ENCODE measurements around the gene MINDY4. TPM values are rescaled to one million over a fixed set of nuclear protein-coding genes. Genes with fewer than 3 reads are reported as not detected.
A peak's percentile ranks its signal among the peaks of the same experiment; 100 is the strongest.

Gene MINDY4
- total and polyA plus RNA-seq, 2 of the 4 experiments (the other 2 are of a cell fraction) = 1.8 to 3.6 TPM

GRCh38 chr7:30902466-30902865 is 131.2 kb downstream of the MINDY4 start:
- Histone ChIP-seq H3K79me1 (ENCODE audit: low read depth in 1 of 2, low read length in 2 of 2) (no peaks in the 10 kb centered on the region), H3K9me1 (ENCODE audit: insufficient read depth, low read length) (0 out of 2 replicates have a peak, but pooled peaks cover 5% of the 10 kb centered on the region), H2BK20ac (ENCODE audit: low read depth, low read length) (no peak overlapping the region), H2BK15ac (ENCODE audit: low read depth, low read length) (no peak overlapping the region), H3K9ac (ENCODE audit: low read depth, low read length) (no peak overlapping the region), H4K20me1 (ENCODE audit: insufficient read depth, low read length) (no peaks in the 10 kb centered on the region), H3K4me1 (ENCODE audit: control insufficient read depth, insufficient read depth, low read length) (peaks cover 11% of the 10 kb centered on the region), H2AK5ac (ENCODE audit: low read depth, low read length) (no peak overlapping the region), H2BK120ac (ENCODE audit: low read depth, low read length) (no peak overlapping the region), H3K56ac (ENCODE audit: extremely low read depth, insufficient read depth, low read length) (no peak overlapping the region), H3K4me2 (ENCODE audit: low read depth, low read length) (no peak overlapping the region), H4K91ac (ENCODE audit: insufficient read depth, low read depth, low read length) (no peak overlapping the region), H3K14ac (replicated peaks; ENCODE audit: low read depth, low read length) (no peak overlapping the region), H3K9me3 (ENCODE audit: control insufficient read depth, insufficient read depth, low read length) (no peaks in the 10 kb centered on the region), H3K23ac (ENCODE audit: low read depth, low read length) (no peak overlapping the region), H4K8ac (ENCODE audit: low read depth in 2 of 2, low read length in 2 of 2) (no peak overlapping the region), H3K4ac (ENCODE audit: low read depth, low read length) (no peak overlapping the region), H4K5ac (ENCODE audit: low read depth, low read length) (no peak overlapping the region), H3K18ac (ENCODE audit: low read depth, low read length) (no peak overlapping the region), H3K36me3 (ENCODE audit: control insufficient read depth, insufficient read depth, low read length) (no peaks in the 10 kb centered on the region), H2AFZ (replicated peaks; ENCODE audit: low read length, poor library complexity) (peak overlapping the region; percentile 14), H2AK9ac (replicated peaks; ENCODE audit: low read depth, low read length, poor library complexity) (no peak overlapping the region), H3K4me3 (ENCODE audit: insufficient read depth, low read depth, low read length) (no peak overlapping the region), H3K27ac (ENCODE audit: insufficient read depth, low read length) (no peak overlapping the region), H3K27me3 (ENCODE audit: control insufficient read depth, insufficient read depth, low read length) (0 out of 2 replicates have a peak, but pooled peaks cover 4% of the 10 kb centered on the region), H2BK5ac (ENCODE audit: low read depth, low read length, poor library complexity, severe bottlenecking) (no peak overlapping the region)
- dilution Hi-C loops (cut with HindIII; ENCODE audit: low sequenced_read_pairs, unreplicated experiment) = no loop called here
- no peak for TF ChIP-seq MXI1 (IDR thresholded peaks at IDR 0.05; ENCODE audit: borderline replicate concordance, low read depth, low read length)
- no peak for TF ChIP-seq RCOR1 (IDR thresholded peaks at IDR 0.05; ENCODE audit: insufficient replicate concordance, low read length)
- TF ChIP-seq NFE2L2 (IDR thresholded peaks at IDR 0.05; ENCODE audit: low read depth, low read length) = no peak
- no peak for TF ChIP-seq FOS (IDR thresholded peaks at IDR 0.05; ENCODE audit: low read depth, low read length)
- TF ChIP-seq BHLHE40 (IDR thresholded peaks at IDR 0.05; ENCODE audit: low read depth, low read length) = no peak
- no peak for TF ChIP-seq CEBPB (IDR thresholded peaks at IDR 0.05; ENCODE audit: low read depth, low read length)
- TF ChIP-seq CTCF (conservative IDR thresholded peaks at IDR 0.05; ENCODE audit: low read depth, low read length) = no peak
- TF ChIP-seq, protein P1, sequence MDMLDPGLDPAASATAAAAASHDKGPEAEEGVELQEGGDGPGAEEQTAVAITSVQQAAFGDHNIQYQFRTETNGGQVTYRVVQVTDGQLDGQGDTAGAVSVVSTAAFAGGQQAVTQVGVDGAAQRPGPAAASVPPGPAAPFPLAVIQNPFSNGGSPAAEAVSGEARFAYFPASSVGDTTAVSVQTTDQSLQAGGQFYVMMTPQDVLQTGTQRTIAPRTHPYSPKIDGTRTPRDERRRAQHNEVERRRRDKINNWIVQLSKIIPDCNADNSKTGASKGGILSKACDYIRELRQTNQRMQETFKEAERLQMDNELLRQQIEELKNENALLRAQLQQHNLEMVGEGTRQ (IDR thresholded peaks at IDR 0.05; ENCODE audit: low read depth, low read length) = no peak
- no peak for TF ChIP-seq POLR2A (IDR thresholded peaks at IDR 0.05; ENCODE audit: low read depth, low read length)
- no peak for TF ChIP-seq MAZ (IDR thresholded peaks at IDR 0.05; ENCODE audit: borderline replicate concordance, low read depth, low read length)
- no peak for TF ChIP-seq RFX5 (IDR thresholded peaks at IDR 0.05; ENCODE audit: low read depth, low read length)
- TF ChIP-seq, protein P2, sequence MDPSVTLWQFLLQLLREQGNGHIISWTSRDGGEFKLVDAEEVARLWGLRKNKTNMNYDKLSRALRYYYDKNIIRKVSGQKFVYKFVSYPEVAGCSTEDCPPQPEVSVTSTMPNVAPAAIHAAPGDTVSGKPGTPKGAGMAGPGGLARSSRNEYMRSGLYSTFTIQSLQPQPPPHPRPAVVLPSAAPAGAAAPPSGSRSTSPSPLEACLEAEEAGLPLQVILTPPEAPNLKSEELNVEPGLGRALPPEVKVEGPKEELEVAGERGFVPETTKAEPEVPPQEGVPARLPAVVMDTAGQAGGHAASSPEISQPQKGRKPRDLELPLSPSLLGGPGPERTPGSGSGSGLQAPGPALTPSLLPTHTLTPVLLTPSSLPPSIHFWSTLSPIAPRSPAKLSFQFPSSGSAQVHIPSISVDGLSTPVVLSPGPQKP (IDR thresholded peaks at IDR 0.05; ENCODE audit: borderline replicate concordance, low read depth, low read length) = no peak
- no peak for TF ChIP-seq RAD21 (IDR thresholded peaks at IDR 0.05; ENCODE audit: low read length)
- no peak for TF ChIP-seq MAFK (IDR thresholded peaks at IDR 0.05; ENCODE audit: low read depth, low read length)
- no peak for TF ChIP-seq CHD1 (IDR thresholded peaks at IDR 0.05; ENCODE audit: low read depth, low read length)
- TF ChIP-seq SMC3 (IDR thresholded peaks at IDR 0.05; ENCODE audit: low read depth, low read length) = no peak
- in situ Hi-C loops (cut with MboI; ENCODE audit: low sequenced_read_pairs) = no loop called here
- intact Hi-C loops (cut with micrococcal nuclease) = no loop called here
- ATAC-seq (ENCODE audit: low read depth) = no peak
- POLR2A ChIA-PET (ENCODE audit: unreplicated experiment) = no interaction called here
- CTCF ChIA-PET = no interaction called here
- no peak for DNase-seq
- BruUV-seq (replicated peaks) = no TSS peak
- 86% methylated on average over 7 of the region's 11 CpGs; no CpG with 5 or more reads in 1 of the 2 experiments for WGBS, 2 experiments (ENCODE audit: extremely low coverage in 2 of 2, insufficient read length in 1 of 2)

Measured in IMR-90 (cell line).